ENCODE results near the gene TIMM50. TPM values are rescaled to one million over a fixed set of nuclear protein-coding genes. Genes with fewer than 3 reads are reported as not detected.

TIMM50 gene
- total and polyA plus RNA-seq, 2 of the 8 experiments (the other 6 are each of a cell fraction or from before 2014, with no cell fraction given), result 155 to 187 TPM

DNA sequence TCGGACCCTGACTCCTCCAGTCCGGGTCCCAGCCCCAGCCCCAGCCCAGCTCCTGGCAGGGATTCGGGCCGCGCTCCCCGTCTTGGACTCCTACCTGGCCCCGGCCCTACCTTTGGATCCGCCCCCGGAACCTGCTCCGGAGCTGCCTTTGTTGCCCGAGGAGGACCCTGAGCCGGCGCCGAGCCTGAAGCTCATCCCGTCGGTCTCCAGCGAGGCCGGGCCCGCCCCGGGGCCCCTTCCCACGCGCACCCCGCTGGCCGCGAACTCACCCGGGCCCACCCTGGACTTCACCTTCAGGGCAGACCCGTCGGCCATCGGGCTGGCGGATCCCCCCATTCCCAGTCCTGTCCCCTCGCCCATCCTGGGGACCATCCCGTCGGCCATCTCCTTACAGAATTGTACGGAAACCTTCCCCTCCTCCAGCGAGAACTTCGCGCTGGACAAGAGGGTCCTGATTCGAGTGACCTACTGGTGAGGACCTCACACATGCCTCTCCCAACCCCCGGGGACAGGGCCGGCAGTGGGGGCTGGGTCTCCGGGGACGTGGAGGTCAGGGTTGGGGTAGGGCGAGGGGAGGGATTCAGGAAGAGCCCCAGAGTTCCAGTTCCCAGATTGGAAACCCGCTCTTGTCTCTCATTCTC, 35.0 kb downstream of the TIMM50 start:
- Histone ChIP-seq H3K23me2 (ENCODE audit: low read depth, low read length) (peaks cover 10% of the 10 kb centered on the region; the same call in 1 of the 2 replicates), H3K4ac (replicated peaks; ENCODE audit: insufficient read length, low read depth, low read length) (peak overlapping the region; percentile 38), H3K36me3 (ENCODE audit: control insufficient read depth in 2 of 4, insufficient read depth in 4 of 4, low read length in 3 of 4) (peaks cover 1 to 6% (median 3%) of the 10 kb centered on the region in 4 experiments; a peak in 3 of 8 replicates), H4K8ac (ENCODE audit: extremely low read depth, insufficient read depth, low read length) (peak overlapping the region; percentile 22), H3K79me1 (ENCODE audit: low read depth, low read length) (peaks cover 10% of the 10 kb centered on the region), H2BK120ac (replicated peaks; ENCODE audit: low read depth, low read length) (no peak overlapping the region), H3K4me2 (ENCODE audit: insufficient read depth in 1 of 2, low read depth in 2 of 2, low read length in 2 of 2) (peak overlapping the region; percentile 56 to 85), H4K91ac (replicated peaks; ENCODE audit: insufficient read length, low read length) (peak overlapping the region; percentile 20), H2AK5ac (ENCODE audit: low read depth, low read length) (no peak overlapping the region), H3K9me3 (ENCODE audit: insufficient read depth in 2 of 2, low read depth in 1 of 2, low read length in 1 of 2) (no peaks in the 10 kb centered on the region), H2BK20ac (ENCODE audit: low read length) (no peak overlapping the region), H3K9ac (replicated peaks in 1 of 4; ENCODE audit: extremely low read depth in 1 of 4, low read depth in 3 of 4, low read length in 3 of 4) (peak overlapping the region; percentile 61 to 77 (median 70)), H4K5ac (ENCODE audit: insufficient read length, low read depth, low read length) (peak overlapping the region; percentile 8), H2BK5ac (ENCODE audit: low read depth, low read length) (peak overlapping the region; percentile 55; the same call in 1 of the 2 replicates), H3K4me1 (replicated peaks in 1 of 4; ENCODE audit: control insufficient read depth in 3 of 4, insufficient read depth in 4 of 4, low read length in 3 of 4) (peaks cover 0 to 11% (median 5%) of the 10 kb centered on the region in 4 experiments; a peak in 6 of 7 replicates), H3K79me2 (ENCODE audit: control insufficient read depth in 1 of 2, insufficient read depth in 2 of 2, low read length in 2 of 2) (peaks cover 0 to 7% of the 10 kb centered on the region in 2 experiments; a peak in 3 of 4 replicates), H2BK12ac (ENCODE audit: low read depth, low read length) (0 out of 2 replicates have a peak overlapping the region, but pooled peaks have one; percentile 39), H3K14ac (ENCODE audit: insufficient read length) (no peak overlapping the region), H3K23ac (ENCODE audit: insufficient read length) (no peak overlapping the region), H2BK15ac (ENCODE audit: low read length) (no peak overlapping the region), H3K4me3 (ENCODE audit: extremely low read depth in 1 of 4, insufficient read depth in 2 of 4, low read depth in 3 of 4, low read length in 4 of 4) (peak overlapping the region; percentile 76 to 95 (median 90)), H3K18ac (ENCODE audit: extremely low read depth, low read length) (peak overlapping the region; percentile 88), H3K56ac (replicated peaks; ENCODE audit: insufficient read length, low read depth, low read length) (peak overlapping the region; percentile 36), H4K20me1 (replicated peaks in 1 of 2; ENCODE audit: control insufficient read depth in 1 of 2, insufficient read depth in 2 of 2, low read length in 2 of 2) (peaks cover 2 to 3% of the 10 kb centered on the region in 2 experiments), H2AFZ (ENCODE audit: low read length) (0 out of 2 replicates have a peak overlapping the region, but pooled peaks have one; percentile 43), H3K27me3 (replicated peaks in 1 of 4; ENCODE audit: control insufficient read depth in 3 of 4, extremely low read depth in 1 of 4, insufficient read depth in 3 of 4, low read length in 3 of 4) (peaks cover 0 to 2% (median 0%) of the 10 kb centered on the region in 4 experiments; a peak in 3 of 7 replicates), H3K27ac (ENCODE audit: low read depth, low read length) (peak overlapping the region; percentile 61; the same call in 1 of the 2 replicates)
- no peak for DNase-seq (ENCODE audit: low read depth in 1 of 2, low spot score in 2 of 2)
- ChIA-PET POLR2A (ENCODE audit: partially characterized antibody) (interaction anchor here (0.8 to 4.2 kb wide), 20 partner anchors 9 to 124 kb away, joined by 3 to 24 read pairs (median 5); partner anchors contain the start of genes EID2, EID2B, MED29 and RPS16), CTCF (ENCODE audit: partially characterized antibody) (interaction anchor here (0.9 to 10.7 kb wide), 6 partner anchors 12 to 104 kb away, joined by 3 to 101 read pairs (median 10); partner anchors contain the start of genes EID2B and PLEKHG2)
- WGBS, 2 experiments (ENCODE audit: extremely low coverage in 1 of 2, insufficient coverage in 1 of 2, insufficient read length in 1 of 2, insufficient replicate concordance in 2 of 2, low coverage in 1 of 2, low lambda C conversion rate in 2 of 2, missing lambda C conversion rate in 1 of 2), result 2% methylated on average over 33 of the region's 44 CpGs; no CpG with 5 or more reads in 1 of the 2 experiments
- no peak for FAIRE-seq
- TF ChIP-seq POLR2AphosphoS5 (IDR thresholded peaks at IDR 0.05; ENCODE audit: low read depth, low read length) (no peak), TBP (IDR thresholded peaks at IDR 0.05; ENCODE audit: low read depth, low read length) (0 out of 2 replicates have a peak, but pooled peaks have one; percentile 6), RNF2 (IDR thresholded peaks at IDR 0.05; ENCODE audit: borderline replicate concordance, low read depth, low read length, missing control alignments, poor library complexity, severe bottlenecking) (no peak), SAP30 (IDR thresholded peaks at IDR 0.05; ENCODE audit: insufficient read depth, insufficient replicate concordance, low read length) (no peak), RXRA (IDR thresholded peaks at IDR 0.05; ENCODE audit: insufficient read depth, low read depth, low read length) (no peak), POLR2A (IDR thresholded peaks at IDR 0.05; ENCODE audit: control extremely low read depth in 1 of 2, low read depth in 2 of 2, low read length in 2 of 2) (peak in 1 of 2 experiments; percentile 14; a peak in 1 of 3 replicates), ASH2L (IDR thresholded peaks at IDR 0.05; ENCODE audit: low read length) (peak; percentile 60), NRF1 (IDR thresholded peaks at IDR 0.05; ENCODE audit: low read depth, low read length) (no peak), KDM5A (IDR thresholded peaks at IDR 0.05; ENCODE audit: low read length) (no peak), SUZ12 (IDR thresholded peaks at IDR 0.05; ENCODE audit: low read length) (no peak), HDAC2 (IDR thresholded peaks at IDR 0.05; ENCODE audit: borderline replicate concordance in 1 of 2, low read depth in 2 of 2, low read length in 2 of 2) (no peak)

All from H1 (cell line).